HG03280 (cell line): ENCODE measurements around the gene LYPLAL1.
"Not testable (repeated sequence)": the region's sequence is repeated elsewhere in the genome, so short reads cannot be mapped to it uniquely, and the experiment has no call there.

Experiments used
- ATAC-seq: cut with Tn5 transposase; IDR thresholded peaks from one replicate; pipeline ENCODE4 v1.9.1; 2021; ENCODE audit warnings: mild to moderate bottlenecking, moderate library complexity; ENCODE audit not compliant: unreplicated experiment

LYPLAL1 gene

GRCh38 chr1:219209578-219209977, 35.9 kb downstream of the LYPLAL1 start:
- no peak for ATAC-seq

GRCh38 chr1:219210067-219210466, 36.4 kb downstream of the LYPLAL1 start:
- no peak for ATAC-seq

GRCh38 chr1:219215477-219215876, 41.8 kb downstream of the LYPLAL1 start:
- no peak for ATAC-seq

GRCh38 chr1:219220945-219221344, 47.3 kb downstream of the LYPLAL1 start:
- peak; percentile 98 for ATAC-seq

- ATAC-seq: no peak
Measured at GRCh38 chr1:219223496-219223895, 49.8 kb downstream of the LYPLAL1 start.

- ATAC-seq: no peak
Measured at GRCh38 chr1:219226196-219226595, 52.5 kb downstream of the LYPLAL1 start.

GRCh38 chr1:219227360-219228057, 53.8 kb downstream of the LYPLAL1 start:
- ATAC-seq: no peak

- no peak for ATAC-seq
Measured at GRCh38 chr1:219228058-219228419, 54.4 kb downstream of the LYPLAL1 start.

- ATAC-seq: no peak
Measured at GRCh38 chr1:219232890-219233289, 59.2 kb downstream of the LYPLAL1 start.

- ATAC-seq: no peak
Measured at GRCh38 chr1:219235903-219236481, 62.3 kb downstream of the LYPLAL1 start.

- no peak for ATAC-seq
Measured at GRCh38 chr1:219236933-219237610, 63.4 kb downstream of the LYPLAL1 start.

- ATAC-seq: no peak
Measured at GRCh38 chr1:219239518-219239917, 65.8 kb downstream of the LYPLAL1 start.

GRCh38 chr1:219244864-219245263, 71.2 kb downstream of the LYPLAL1 start:
- ATAC-seq: no peak

GRCh38 chr1:219247441-219247840, 73.8 kb downstream of the LYPLAL1 start:
- no peak for ATAC-seq

- not testable (repeated sequence) for ATAC-seq
Measured at GRCh38 chr1:219250468-219250867, 76.8 kb downstream of the LYPLAL1 start.

GRCh38 chr1:219257751-219258150, 84.1 kb downstream of the LYPLAL1 start:
- no peak for ATAC-seq

- ATAC-seq: no peak
Measured at GRCh38 chr1:219261454-219261853, 87.8 kb downstream of the LYPLAL1 start.
